Smooth muscle cell of the umbilical artery (primary cell): Measurements from ENCODE around the gene KLF5. TPM values are rescaled to one million over a fixed set of nuclear protein-coding genes. Genes with fewer than 3 reads are reported as not detected.

Experiments
- total RNA-seq: library from RNA; depleted of rRNA; stranded (reverse); fragments of >200 nt; gene quantifications from 2 replicates; pipeline ENCODE4 v1.2.3, GENCODE V29; 2014

KLF5 gene
- 0.59 and 1.1 TPM in 2 replicates for total RNA-seq

DNA sequence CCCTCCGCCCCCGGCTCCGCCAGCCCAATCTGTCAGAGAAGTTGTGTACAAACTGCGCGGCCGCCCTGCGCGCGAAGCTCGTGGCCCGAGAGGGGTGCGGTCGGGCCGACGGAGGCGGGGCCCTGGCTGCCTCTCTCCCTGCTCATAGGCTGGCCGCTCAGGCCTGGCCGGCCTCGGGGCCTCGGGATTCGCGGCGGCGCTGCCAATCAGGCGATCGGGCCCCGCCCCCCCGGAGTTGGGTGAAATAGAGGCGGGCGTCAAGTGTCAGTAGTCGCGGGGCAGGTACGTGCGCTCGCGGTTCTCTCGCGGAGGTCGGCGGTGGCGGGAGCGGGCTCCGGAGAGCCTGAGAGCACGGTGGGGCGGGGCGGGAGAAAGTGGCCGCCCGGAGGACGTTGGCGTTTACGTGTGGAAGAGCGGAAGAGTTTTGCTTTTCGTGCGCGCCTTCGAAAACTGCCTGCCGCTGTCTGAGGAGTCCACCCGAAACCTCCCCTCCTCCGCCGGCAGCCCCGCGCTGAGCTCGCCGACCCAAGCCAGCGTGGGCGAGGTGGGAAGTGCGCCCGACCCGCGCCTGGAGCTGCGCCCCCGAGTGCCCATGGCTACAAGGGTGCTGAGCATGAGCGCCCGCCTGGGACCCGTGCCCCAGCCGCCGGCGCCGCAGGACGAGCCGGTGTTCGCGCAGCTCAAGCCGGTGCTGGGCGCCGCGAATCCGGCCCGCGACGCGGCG, at the start of gene KLF5:
TSS of gene KLF5 (plus strand) at position 270 of the 724 bp plus-strand sequence. CDS start at position 593, 323 bp downstream.

